ENCODE data around the gene GPATCH3. TPM values are rescaled to one million over a fixed set of nuclear protein-coding genes. Genes with fewer than 3 reads are reported as not detected.

GPATCH3 gene
- total RNA-seq, 2 experiments from 2014 or later: 17.3 to 19.6 TPM

GRCh38 chr1:26923711-26924110, 23.4 kb upstream of the GPATCH3 start:
- DNase-seq (no peak), ATAC-seq (ENCODE audit: low read depth) (no peak)
- Mint-ChIP-seq H3K27me3 (no peaks in the 10 kb centered on the region), H3K4me3 (peak overlapping the region; percentile 91), H3K27ac (no peak overlapping the region), H3K4me1 (peaks cover 27% of the 10 kb centered on the region), H3K9me3 (no peaks in the 10 kb centered on the region), H3K36me3 (peaks cover 21% of the 10 kb centered on the region)
- POLR2A ChIA-PET: interaction anchor here (1.7 kb wide), 1 partner anchor 23 kb away, joined by 4 read pairs; no protein-coding TSS in a partner anchor

GRCh38 chr1:26922901-26923300, 22.6 kb upstream of the GPATCH3 start:
- Mint-ChIP-seq H3K4me1 (peaks cover 27% of the 10 kb centered on the region), H3K36me3 (peaks cover 14% of the 10 kb centered on the region), H3K9me3 (no peaks in the 10 kb centered on the region), H3K27ac (peak overlapping the region; percentile 91), H3K4me3 (peak overlapping the region; percentile 91), H3K27me3 (no peaks in the 10 kb centered on the region)
- ATAC-seq (ENCODE audit: low read depth): no peak
- POLR2A ChIA-PET: interaction anchor here (1.7 kb wide), 1 partner anchor 22 kb away, joined by 4 read pairs; no protein-coding TSS in a partner anchor
- DNase-seq: no peak

GRCh38 chr1:26922431-26922729, 22.1 kb upstream of the GPATCH3 start:
- H3K4me3 Mint-ChIP-seq: peak overlapping the region; percentile 91
- DNase-seq (no peak), ATAC-seq (ENCODE audit: low read depth) (no peak)
- no peaks in the 10 kb centered on the region for H3K27me3 Mint-ChIP-seq
- peak overlapping the region; percentile 91 for H3K27ac Mint-ChIP-seq
- H3K36me3 Mint-ChIP-seq: peaks cover 12% of the 10 kb centered on the region
- peaks cover 27% of the 10 kb centered on the region for H3K4me1 Mint-ChIP-seq
- no peaks in the 10 kb centered on the region for H3K9me3 Mint-ChIP-seq
- POLR2A ChIA-PET: interaction anchor here (0.8 to 2.2 kb wide), 6 partner anchors 9 to 178 kb away, joined by 3 to 14 read pairs (median 4); partner anchors contain the start of gene GPATCH3

- peak within 1 kb of the TSS; percentile 91 for H3K27ac Mint-ChIP-seq
- POLR2A ChIA-PET: interaction anchor here (0.7 to 2.4 kb wide), 9 partner anchors 10 to 177 kb away, joined by 3 to 14 read pairs (median 4); partner anchors contain the start of genes GPATCH3, GPN2 and PIGV
- ATAC-seq (ENCODE audit: low read depth) (peak; percentile 97), DNase-seq (peak; percentile 96)
- no peaks in the 10 kb centered on the region for H3K27me3 Mint-ChIP-seq
- peak within 1 kb of the TSS; percentile 91 for H3K4me3 Mint-ChIP-seq
- H3K36me3 Mint-ChIP-seq: peaks cover 9% of the 10 kb centered on the region
- peaks cover 24% of the 10 kb centered on the region for H3K4me1 Mint-ChIP-seq
- no peaks in the 10 kb centered on the region for H3K9me3 Mint-ChIP-seq
These were observed 21.5 kb upstream of the GPATCH3 start, which contains the start of gene NUDC for GRCh38 chr1:26921540-26922430. Gene NUDC, plus strand, starts transcription at chr1:26921743. Its CDS starts 106 bp downstream, at chr1:26921849.

- H3K27ac Mint-ChIP-seq: peak overlapping the region; percentile 91
- peaks cover 8% of the 10 kb centered on the region for H3K36me3 Mint-ChIP-seq
- H3K4me3 Mint-ChIP-seq: peak overlapping the region; percentile 91
- peaks cover 24% of the 10 kb centered on the region for H3K4me1 Mint-ChIP-seq
- H3K27me3 Mint-ChIP-seq: no peaks in the 10 kb centered on the region
- no peaks in the 10 kb centered on the region for H3K9me3 Mint-ChIP-seq
- DNase-seq: no peak
- peak; percentile 50 for ATAC-seq (ENCODE audit: low read depth)
- POLR2A ChIA-PET: interaction anchor here (0.7 to 2.4 kb wide), 7 partner anchors 21 to 177 kb away, joined by 3 to 14 read pairs (median 4); partner anchors contain the start of genes GPATCH3, GPN2 and PIGV
These were observed 20.9 kb upstream of the GPATCH3 start for GRCh38 chr1:26921126-26921539.

- H3K4me1 Mint-ChIP-seq: peaks cover 1% of the 10 kb centered on the region
- H3K27me3 Mint-ChIP-seq: no peaks in the 10 kb centered on the region
- H3K36me3 Mint-ChIP-seq: no peaks in the 10 kb centered on the region
- no peak overlapping the region for H3K4me3 Mint-ChIP-seq
- ATAC-seq (ENCODE audit: low read depth) (no peak), DNase-seq (no peak)
- H3K27ac Mint-ChIP-seq: no peak overlapping the region
- H3K9me3 Mint-ChIP-seq: no peaks in the 10 kb centered on the region
- POLR2A ChIA-PET: no interaction called here
These were observed 15.1 kb upstream of the GPATCH3 start for GRCh38 chr1:26915204-26915842.

- no peak within 1 kb of the TSS for H3K4me3 Mint-ChIP-seq
These were observed 13.7 kb upstream of the GPATCH3 start, which contains the start of gene NR0B2 for GRCh38 chr1:26913754-26914619. Gene NR0B2, minus strand, starts transcription at chr1:26913975. Its CDS starts 35 bp downstream, at chr1:26913940.

GRCh38 chr1:26913389-26913753, 13.1 kb upstream of the GPATCH3 start:
- no peak for DNase-seq
- POLR2A ChIA-PET: interaction anchor here (0.8 to 1.2 kb wide), 3 partner anchors 13 to 48 kb away, joined by 3 to 5 read pairs (median 4); partner anchors contain the start of gene GPATCH3
- no peaks in the 10 kb centered on the region for H3K9me3 Mint-ChIP-seq
- H3K4me1 Mint-ChIP-seq: no peaks in the 10 kb centered on the region
- ATAC-seq (ENCODE audit: low read depth): no peak
- no peak overlapping the region for H3K4me3 Mint-ChIP-seq
- no peak overlapping the region for H3K27ac Mint-ChIP-seq
- H3K27me3 Mint-ChIP-seq: peaks cover 1% of the 10 kb centered on the region
- H3K36me3 Mint-ChIP-seq: no peaks in the 10 kb centered on the region

More at GRCh38 chr1:26913754-26914619, 13.7 kb upstream of the GPATCH3 start, which contains the start of gene NR0B2:
- Mint-ChIP-seq H3K27ac (no peak within 1 kb of the TSS), H3K4me1 (no peaks in the 10 kb centered on the region), H3K27me3 (no peaks in the 10 kb centered on the region), H3K9me3 (no peaks in the 10 kb centered on the region), H3K36me3 (no peaks in the 10 kb centered on the region)
- POLR2A ChIA-PET: interaction anchor here (0.8 to 1.2 kb wide), 2 partner anchors 14 to 49 kb away, joined by 3 to 4 read pairs; partner anchors contain the start of gene GPATCH3
- DNase-seq (no peak), ATAC-seq (ENCODE audit: low read depth) (no peak)

GRCh38 chr1:26912147-26912490, 11.9 kb upstream of the GPATCH3 start:
- H3K36me3 Mint-ChIP-seq: no peaks in the 10 kb centered on the region
- ATAC-seq (ENCODE audit: low read depth) (no peak), DNase-seq (no peak)
- H3K4me3 Mint-ChIP-seq: no peak overlapping the region
- no peaks in the 10 kb centered on the region for H3K9me3 Mint-ChIP-seq
- H3K27ac Mint-ChIP-seq: no peak overlapping the region
- POLR2A ChIA-PET: interaction anchor here (1.1 kb wide), 1 partner anchor 12 kb away, joined by 5 read pairs; the partner anchor contains the start of gene GPATCH3
- peaks cover 4% of the 10 kb centered on the region for H3K27me3 Mint-ChIP-seq
- H3K4me1 Mint-ChIP-seq: no peaks in the 10 kb centered on the region

GRCh38 chr1:26911399-26912146, 11.3 kb upstream of the GPATCH3 start:
- DNase-seq (no peak), ATAC-seq (ENCODE audit: low read depth) (no peak)
- Mint-ChIP-seq H3K9me3 (no peaks in the 10 kb centered on the region), H3K4me3 (no peak overlapping the region), H3K27me3 (peaks cover 4% of the 10 kb centered on the region), H3K27ac (no peak overlapping the region), H3K4me1 (no peaks in the 10 kb centered on the region), H3K36me3 (no peaks in the 10 kb centered on the region)
- POLR2A ChIA-PET: no interaction called here

- POLR2A ChIA-PET: interaction anchor here (2.0 kb wide), 1 partner anchor 10 kb away, joined by 8 read pairs; the partner anchor contains the start of gene GPATCH3
- ATAC-seq (ENCODE audit: low read depth): no peak
- DNase-seq: no peak
- no peak overlapping the region for H3K4me3 Mint-ChIP-seq
- H3K36me3 Mint-ChIP-seq: no peaks in the 10 kb centered on the region
- no peaks in the 10 kb centered on the region for H3K4me1 Mint-ChIP-seq
- H3K27me3 Mint-ChIP-seq: peaks cover 4% of the 10 kb centered on the region
- H3K9me3 Mint-ChIP-seq: no peaks in the 10 kb centered on the region
- H3K27ac Mint-ChIP-seq: no peak overlapping the region
These were observed 10.3 kb upstream of the GPATCH3 start for GRCh38 chr1:26910343-26911160.
